Measurements from ENCODE around the gene MPP7. TPM values are rescaled to one million over a fixed set of nuclear protein-coding genes. Genes with fewer than 3 reads are reported as not detected.

Gene MPP7
- total RNA-seq, 6 donors from 2014 or later, result 11.8 to 45.1 (median 24.3) TPM

DNA sequence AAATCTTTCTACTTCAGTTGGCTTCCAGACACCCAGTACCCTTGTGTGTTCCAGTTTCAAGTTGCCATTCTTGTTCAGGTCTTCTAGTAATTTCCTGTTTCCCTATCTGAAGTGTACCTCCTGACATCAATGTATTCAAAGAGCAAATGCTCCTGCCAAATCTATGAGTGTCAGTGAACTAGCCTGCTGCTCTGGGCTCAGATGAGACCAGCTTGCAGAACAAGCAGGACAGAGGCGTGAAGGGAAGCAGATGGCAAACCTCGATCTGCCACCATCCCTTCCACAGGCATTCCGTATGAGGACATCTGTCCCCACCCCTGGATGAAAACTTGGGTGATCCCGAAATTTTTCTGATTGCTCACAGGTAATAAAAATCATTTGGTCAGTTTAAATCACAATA lies 4.4 kb upstream of the MPP7 start:
- ATAC-seq (ENCODE audit: low FRiP score in 2 of 2) (no peak), DNase-seq (peak in 1 of 2 donors; percentile 50)
- Histone ChIP-seq H3K27me3 (no peaks in the 10 kb centered on the region), H3K4me1 (peaks cover 1 to 14% (median 5%) of the 10 kb centered on the region in 4 donors), H3K27ac (no peak overlapping the region), H3K36me3 (no peaks in the 10 kb centered on the region), H3K9me3 (no peaks in the 10 kb centered on the region), H3K4me3 (no peak overlapping the region)
- TF ChIP-seq EP300 (IDR thresholded peaks at IDR 0.05) (peak in 1 of 4 donors; percentile 67), POLR2AphosphoS5 (IDR thresholded peaks at IDR 0.05) (no peak)
- WGBS, 2 donors, result 42 to 67% methylated on average over 4 of the region's 4 CpGs

- DNase-seq (no peak), ATAC-seq (ENCODE audit: low FRiP score in 2 of 2) (no peak)
- Histone ChIP-seq H3K27me3 (no peaks in the 10 kb centered on the region), H3K4me3 (no peak overlapping the region), H3K4me1 (peaks cover 4 to 26% (median 7%) of the 10 kb centered on the region in 4 donors), H3K36me3 (no peaks in the 10 kb centered on the region), H3K9me3 (no peaks in the 10 kb centered on the region), H3K27ac (no peak overlapping the region)
- WGBS, 2 donors, result 57 to 64% methylated on average over 2 of the region's 2 CpGs
- TF ChIP-seq EP300 (IDR thresholded peaks at IDR 0.05) (no peak), POLR2AphosphoS5 (IDR thresholded peaks at IDR 0.05) (no peak), POLR2A (IDR thresholded peaks at IDR 0.05) (no peak)
- TF ChIP-seq, protein P1, sequence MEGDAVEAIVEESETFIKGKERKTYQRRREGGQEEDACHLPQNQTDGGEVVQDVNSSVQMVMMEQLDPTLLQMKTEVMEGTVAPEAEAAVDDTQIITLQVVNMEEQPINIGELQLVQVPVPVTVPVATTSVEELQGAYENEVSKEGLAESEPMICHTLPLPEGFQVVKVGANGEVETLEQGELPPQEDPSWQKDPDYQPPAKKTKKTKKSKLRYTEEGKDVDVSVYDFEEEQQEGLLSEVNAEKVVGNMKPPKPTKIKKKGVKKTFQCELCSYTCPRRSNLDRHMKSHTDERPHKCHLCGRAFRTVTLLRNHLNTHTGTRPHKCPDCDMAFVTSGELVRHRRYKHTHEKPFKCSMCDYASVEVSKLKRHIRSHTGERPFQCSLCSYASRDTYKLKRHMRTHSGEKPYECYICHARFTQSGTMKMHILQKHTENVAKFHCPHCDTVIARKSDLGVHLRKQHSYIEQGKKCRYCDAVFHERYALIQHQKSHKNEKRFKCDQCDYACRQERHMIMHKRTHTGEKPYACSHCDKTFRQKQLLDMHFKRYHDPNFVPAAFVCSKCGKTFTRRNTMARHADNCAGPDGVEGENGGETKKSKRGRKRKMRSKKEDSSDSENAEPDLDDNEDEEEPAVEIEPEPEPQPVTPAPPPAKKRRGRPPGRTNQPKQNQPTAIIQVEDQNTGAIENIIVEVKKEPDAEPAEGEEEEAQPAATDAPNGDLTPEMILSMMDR (IDR thresholded peaks at IDR 0.05), result no peak
Measured at GRCh38 chr10:28305553-28305952, 2.7 kb upstream of the MPP7 start.

DNA sequence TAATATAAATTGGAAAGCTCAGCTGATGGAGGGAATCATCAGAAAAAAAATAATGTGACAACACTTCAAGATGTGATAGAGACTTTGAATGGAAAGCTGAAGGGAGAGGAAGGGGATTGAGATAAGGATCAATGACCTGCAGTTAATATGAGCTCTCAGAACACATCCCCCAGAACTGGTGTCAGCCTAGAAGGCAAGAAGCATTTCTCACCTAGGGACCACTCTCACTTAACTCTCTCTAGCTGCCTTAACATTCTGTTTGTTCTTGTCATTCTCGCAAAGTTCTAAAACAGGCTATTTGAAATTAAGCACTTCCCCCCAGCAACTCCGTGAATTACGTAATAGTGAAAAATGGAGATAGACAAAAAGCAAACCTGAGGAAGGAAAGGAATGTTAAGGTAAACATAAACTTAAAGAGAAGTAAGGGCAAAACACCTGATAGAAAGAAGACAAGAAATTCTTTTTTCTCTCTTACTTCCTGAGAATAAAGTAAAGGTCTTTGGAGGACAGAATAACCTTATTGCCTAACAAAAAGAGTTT lies 1.2 kb upstream of the MPP7 start:
- peak overlapping the region in 2 of 4 donors; percentile 90 to 97 for H3K27ac ChIP-seq
- ATAC-seq (ENCODE audit: low FRiP score in 2 of 2) (no peak), DNase-seq (no peak)
- WGBS, 2 donors, result 11 to 16% methylated on average over 3 of the region's 3 CpGs
- no peak for TF ChIP-seq EP300 (IDR thresholded peaks at IDR 0.05)
- TF ChIP-seq, protein P1 (IDR thresholded peaks at IDR 0.05), result no peak
- H3K4me1 ChIP-seq, result peaks cover 4 to 26% (median 7%) of the 10 kb centered on the region in 4 donors
- no peaks in the 10 kb centered on the region for H3K27me3 ChIP-seq
- no peaks in the 10 kb centered on the region for H3K36me3 ChIP-seq
- no peaks in the 10 kb centered on the region for H3K9me3 ChIP-seq
- peak overlapping the region in 2 of 4 donors; percentile 93 to 94 for H3K4me3 ChIP-seq

DNA sequence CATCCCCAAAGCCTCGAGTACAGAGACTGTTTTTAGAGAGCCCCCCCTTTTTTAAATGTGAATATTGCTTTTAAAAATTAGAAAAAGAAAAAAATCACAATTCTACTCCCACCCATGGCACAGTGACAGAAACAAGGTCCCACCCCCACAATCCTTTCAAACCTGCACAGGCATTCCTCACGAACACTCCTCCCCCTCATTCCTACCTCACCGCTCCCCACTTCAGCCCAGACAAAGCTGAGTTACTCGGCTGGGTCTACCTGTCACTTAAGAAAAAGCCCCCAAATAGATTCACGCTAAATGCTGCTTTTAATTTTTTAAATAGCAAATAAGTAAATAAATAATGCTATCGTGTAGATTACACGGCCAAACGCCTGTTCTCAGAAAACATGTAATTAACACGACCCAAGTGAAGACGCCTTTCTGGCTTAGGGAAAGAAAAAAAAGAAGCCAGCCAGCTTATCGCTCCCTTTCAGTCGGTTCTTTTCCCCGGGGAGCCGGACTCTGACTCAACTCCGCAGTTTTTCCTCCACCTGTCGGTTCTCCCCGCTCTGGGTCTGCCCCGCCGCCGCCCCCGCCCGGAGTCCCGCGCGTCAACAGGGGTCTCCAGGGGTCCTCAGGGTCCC lies 739 bp downstream of the MPP7 start:
- H3K4me3 ChIP-seq, result peak overlapping the region; percentile 81 to 98 (median 94)
- 3 to 4% methylated on average over 15 to 23 of the region's 25 CpGs for WGBS, 2 donors
- H3K27ac ChIP-seq, result peak overlapping the region; percentile 89 to 97 (median 92)
- H3K9me3 ChIP-seq, result no peaks in the 10 kb centered on the region
- ATAC-seq (ENCODE audit: low FRiP score in 2 of 2), result no peak
- TF ChIP-seq POLR2AphosphoS5 (IDR thresholded peaks at IDR 0.05) (no peak), EP300 (IDR thresholded peaks at IDR 0.05) (no peak), POLR2A (IDR thresholded peaks at IDR 0.05) (no peak)
- TF ChIP-seq, protein P1 (IDR thresholded peaks at IDR 0.05), result no peak
- DNase-seq, result peak in 1 of 2 donors; percentile 34
- H3K36me3 ChIP-seq, result no peaks in the 10 kb centered on the region
- peaks cover 0 to 26% (median 7%) of the 10 kb centered on the region in 4 donors for H3K4me1 ChIP-seq
- H3K27me3 ChIP-seq, result no peaks in the 10 kb centered on the region

GRCh38 chr10:28300027-28300426 lies 2.8 kb downstream of the MPP7 start:
- TF ChIP-seq, protein P1 (IDR thresholded peaks at IDR 0.05), result no peak
- TF ChIP-seq EP300 (IDR thresholded peaks at IDR 0.05) (no peak), POLR2AphosphoS5 (IDR thresholded peaks at IDR 0.05) (no peak), POLR2A (IDR thresholded peaks at IDR 0.05) (no peak)
- H3K4me3 ChIP-seq, result no peak overlapping the region
- H3K9me3 ChIP-seq, result no peaks in the 10 kb centered on the region
- peaks cover 2 to 34% (median 7%) of the 10 kb centered on the region in 4 donors for H3K4me1 ChIP-seq
- DNase-seq (no peak), ATAC-seq (ENCODE audit: low FRiP score in 2 of 2) (no peak)
- H3K36me3 ChIP-seq, result no peaks in the 10 kb centered on the region
- H3K27me3 ChIP-seq, result no peaks in the 10 kb centered on the region
- no peak overlapping the region for H3K27ac ChIP-seq
- 72 to 92% methylated on average over 2 of the region's 2 CpGs for WGBS, 2 donors

All from upper lobe of left lung (tissue), 6 donors.